Astrocyte of the hippocampus (primary cell): ENCODE measurements around the gene PEX26.
"Not testable (repeated sequence)": the region's sequence is repeated elsewhere in the genome, so short reads cannot be mapped to it uniquely, and the experiment has no call there.

Experiments used
- DNase-seq: peaks from one replicate; pipeline ENCODE4 v3.0.0; 2011; ENCODE audit warnings: low read depth, low spot score

PEX26 gene

GRCh38 chr22:18056807-18057474 lies 20.8 kb upstream of the PEX26 start:
- no peak for DNase-seq

- DNase-seq = peak; percentile 98
Measured at GRCh38 chr22:18057568-18058209, 20.1 kb upstream of the PEX26 start.

DNA sequence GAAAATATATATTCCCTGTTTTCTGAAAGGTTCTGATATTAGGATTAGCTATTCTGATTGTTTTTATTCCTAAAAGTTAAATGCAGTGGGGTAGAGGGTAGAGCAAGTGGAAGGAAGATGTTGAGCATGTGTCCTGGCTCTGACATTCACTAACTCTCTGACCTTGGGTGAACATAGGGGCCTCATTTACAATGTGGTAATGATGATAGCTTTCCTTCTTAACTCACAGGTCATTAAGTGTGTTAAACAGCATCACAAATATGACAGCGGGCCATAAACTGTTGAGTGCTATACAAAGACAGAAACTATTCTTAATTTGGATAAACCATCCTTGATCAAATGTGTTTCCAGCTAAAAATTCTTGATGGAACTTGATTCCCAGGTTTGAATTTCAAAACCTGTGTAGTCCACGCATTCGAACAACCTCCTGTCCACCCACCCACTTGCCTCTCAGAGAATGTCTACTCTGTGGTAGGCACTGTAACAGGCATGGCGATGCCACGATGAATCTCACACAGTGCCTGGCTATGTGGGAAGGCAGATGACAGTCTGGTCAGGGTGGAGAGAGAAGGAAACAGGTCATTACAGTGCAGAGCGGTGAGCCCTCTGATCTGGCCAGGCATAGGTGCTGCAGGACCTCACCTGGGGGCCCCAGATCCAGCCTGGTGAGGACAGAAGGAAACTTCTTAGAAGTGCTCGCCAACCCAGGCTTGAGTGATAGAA lies 19.3 kb upstream of the PEX26 start:
- DNase-seq = no peak

- DNase-seq = no peak
Measured at GRCh38 chr22:18059094-18059417, 18.7 kb upstream of the PEX26 start.

DNA sequence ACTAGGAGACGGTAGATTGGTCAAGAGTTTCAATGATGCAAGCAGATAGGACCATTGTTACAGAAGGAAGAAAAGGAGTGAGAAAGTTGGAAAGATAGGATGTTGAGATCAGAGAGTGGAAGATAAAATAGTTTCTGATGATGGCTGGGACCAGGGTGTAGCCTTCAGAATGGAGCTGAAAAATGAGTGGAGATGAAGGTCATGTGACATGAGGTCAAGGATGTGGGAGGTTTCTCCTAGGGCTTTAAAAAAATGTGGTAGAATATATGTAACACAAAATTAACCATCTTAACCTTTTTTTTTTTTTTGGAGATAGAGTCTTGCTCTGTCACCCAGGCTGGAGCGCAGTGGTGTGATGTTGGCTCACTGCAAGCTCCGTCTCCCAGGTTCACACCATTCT lies 18.3 kb upstream of the PEX26 start:
- no peak for DNase-seq

DNA sequence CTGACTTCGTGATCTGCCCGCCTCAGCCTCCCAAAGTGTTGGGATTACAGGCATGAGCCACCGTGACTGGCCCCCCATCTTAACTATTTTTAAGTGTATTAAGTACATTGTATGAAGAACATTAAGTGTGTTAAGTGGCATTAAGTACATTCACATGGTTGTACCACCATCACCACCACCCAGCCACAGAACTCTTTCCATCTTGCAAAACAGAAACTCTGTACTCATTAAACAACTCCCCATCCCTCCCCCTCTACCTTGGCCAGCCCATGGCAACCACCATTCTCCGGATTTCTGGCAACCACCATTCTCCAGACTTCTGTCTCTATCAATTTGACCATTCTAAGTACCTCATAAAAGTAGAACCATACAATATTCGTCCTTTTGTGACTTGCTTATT lies 17.8 kb upstream of the PEX26 start:
- DNase-seq = no peak

GRCh38 chr22:18060646-18061620 lies 16.9 kb upstream of the PEX26 start:
- DNase-seq = peak; percentile 68

DNA sequence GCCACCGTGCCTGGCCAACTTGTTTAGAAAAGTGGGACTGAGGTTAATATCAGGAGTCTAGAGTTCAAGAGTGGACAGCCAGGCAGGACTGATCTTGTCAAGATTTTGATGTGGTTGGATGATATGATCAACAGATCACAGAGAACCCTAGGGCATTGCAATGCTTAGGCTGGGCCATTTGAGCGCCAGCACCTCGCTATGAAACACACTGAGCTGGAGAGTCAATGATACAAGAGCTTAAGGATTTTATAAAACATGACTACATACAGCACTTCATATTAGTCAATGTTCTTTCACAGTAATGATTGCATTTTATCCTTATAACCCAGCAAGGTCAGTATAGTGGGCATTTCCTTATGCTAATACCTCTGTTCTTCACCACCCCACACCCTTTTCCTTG lies 15.4 kb upstream of the PEX26 start:
- DNase-seq = no peak

- no peak for DNase-seq
Measured at GRCh38 chr22:18063306-18063705, 14.5 kb upstream of the PEX26 start.

- not testable (repeated sequence) for DNase-seq
Measured at GRCh38 chr22:18063715-18064114, 14.1 kb upstream of the PEX26 start.

DNA sequence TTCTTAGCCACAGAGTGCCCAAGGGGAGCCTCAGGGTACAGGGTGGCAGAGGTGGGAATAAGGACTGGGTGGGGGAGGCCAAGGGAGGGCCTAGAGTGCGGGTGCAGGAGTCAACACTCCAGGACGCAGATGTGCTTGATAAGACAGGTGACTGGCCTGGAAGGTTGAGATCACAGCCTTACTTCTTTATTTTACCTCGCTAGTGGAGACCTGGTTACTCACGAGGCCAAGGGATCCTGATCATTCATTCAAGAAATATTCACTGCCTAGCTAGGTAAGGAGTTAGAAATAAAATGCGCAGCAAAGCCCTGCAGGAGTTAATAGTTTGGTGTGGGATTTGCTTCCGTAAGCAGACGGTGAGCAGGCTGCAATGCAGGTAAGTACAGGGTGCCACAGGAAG lies 13.2 kb upstream of the PEX26 start:
- no peak for DNase-seq

GRCh38 chr22:18065256-18065655 lies 12.5 kb upstream of the PEX26 start:
- DNase-seq = no peak

DNA sequence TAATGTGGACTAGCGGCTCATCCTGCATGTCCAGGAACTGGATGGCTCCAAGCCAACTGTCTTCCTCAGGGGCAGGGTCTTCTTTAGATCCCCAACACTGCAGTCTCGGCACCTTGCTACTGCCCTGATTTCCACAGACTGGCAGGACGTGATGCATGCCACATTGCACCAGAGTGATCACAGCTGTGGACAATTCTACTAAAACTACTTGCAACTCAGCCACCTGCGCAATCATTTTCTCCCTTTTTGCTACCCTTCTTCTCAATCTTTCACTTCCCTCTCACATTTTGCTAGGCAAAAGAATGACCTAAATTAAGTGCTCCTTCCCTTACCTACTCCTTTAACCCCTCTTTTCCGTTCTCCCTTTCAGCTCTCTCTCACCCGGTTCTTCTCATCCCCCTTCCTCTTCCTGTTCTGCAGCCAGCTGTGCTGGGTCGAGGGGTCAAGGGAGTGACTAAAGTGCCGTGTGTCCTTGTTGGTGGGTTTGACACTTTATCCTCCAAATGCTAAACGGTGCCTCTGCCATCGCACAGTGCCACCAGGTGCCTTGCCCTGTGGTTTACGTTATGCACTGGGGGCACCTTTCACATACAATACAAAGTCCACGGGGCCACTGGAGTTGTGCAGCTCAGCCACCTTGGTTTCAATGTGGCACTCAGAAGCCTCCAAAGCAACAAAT lies 11.5 kb upstream of the PEX26 start:
- DNase-seq = no peak

DNA sequence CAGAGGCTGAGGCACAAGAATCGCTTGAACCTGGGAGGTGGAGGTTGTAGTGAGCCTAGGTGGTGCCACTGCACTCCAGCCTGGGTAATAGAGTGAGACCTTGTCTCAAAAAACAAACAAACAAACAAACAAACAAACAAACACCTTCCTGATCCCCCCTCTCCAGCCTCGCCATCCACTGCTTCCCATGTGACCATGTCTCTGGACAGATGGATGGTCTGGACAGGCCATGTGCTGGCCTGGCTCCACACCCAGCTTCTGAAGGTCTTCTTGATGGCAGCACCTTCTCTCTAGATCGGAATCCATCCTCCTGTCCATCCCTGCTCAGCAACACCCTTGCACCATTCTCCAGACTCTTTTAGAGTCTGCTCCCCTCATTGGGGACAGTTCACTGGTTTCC lies 10.7 kb upstream of the PEX26 start:
- no peak for DNase-seq

DNA sequence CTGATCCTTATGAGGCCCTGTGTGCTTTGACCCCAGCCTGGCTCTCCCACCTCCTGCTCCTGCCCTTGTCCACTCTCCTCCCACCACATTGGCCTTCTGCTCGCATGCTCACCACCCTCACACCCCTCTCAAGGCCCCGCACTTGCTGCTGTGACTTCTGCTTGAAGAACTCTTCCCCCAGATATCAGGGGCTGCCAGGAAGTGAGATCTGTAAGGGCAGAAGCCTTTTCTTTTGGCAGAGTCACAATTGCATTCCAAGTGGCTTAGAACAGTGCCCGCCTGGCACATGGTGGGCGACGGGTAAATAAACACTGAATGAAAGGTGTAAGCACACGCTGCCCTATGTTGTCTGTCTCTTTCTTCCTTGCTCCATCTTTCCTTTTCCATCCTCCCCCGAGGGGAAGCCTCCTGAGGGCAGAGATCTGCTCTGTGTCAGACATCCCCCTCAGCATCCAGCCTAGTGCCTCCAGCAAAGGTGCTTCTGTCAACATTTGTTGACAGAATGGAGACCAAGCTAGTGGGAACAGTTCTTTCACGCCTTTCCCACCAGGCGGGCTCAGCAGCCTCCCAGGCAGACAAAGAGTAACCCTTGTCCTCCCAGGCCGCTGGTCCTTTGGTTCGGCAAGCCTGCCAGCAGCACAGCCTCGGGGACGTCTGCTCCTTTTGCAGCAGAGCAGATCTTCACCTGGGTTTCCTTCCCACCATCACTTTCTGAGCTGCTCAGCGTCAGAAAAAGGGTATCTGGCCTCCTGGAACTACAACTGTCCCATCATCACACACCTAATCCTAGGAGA lies 10.0 kb upstream of the PEX26 start:
- DNase-seq = peak; percentile 56

DNA sequence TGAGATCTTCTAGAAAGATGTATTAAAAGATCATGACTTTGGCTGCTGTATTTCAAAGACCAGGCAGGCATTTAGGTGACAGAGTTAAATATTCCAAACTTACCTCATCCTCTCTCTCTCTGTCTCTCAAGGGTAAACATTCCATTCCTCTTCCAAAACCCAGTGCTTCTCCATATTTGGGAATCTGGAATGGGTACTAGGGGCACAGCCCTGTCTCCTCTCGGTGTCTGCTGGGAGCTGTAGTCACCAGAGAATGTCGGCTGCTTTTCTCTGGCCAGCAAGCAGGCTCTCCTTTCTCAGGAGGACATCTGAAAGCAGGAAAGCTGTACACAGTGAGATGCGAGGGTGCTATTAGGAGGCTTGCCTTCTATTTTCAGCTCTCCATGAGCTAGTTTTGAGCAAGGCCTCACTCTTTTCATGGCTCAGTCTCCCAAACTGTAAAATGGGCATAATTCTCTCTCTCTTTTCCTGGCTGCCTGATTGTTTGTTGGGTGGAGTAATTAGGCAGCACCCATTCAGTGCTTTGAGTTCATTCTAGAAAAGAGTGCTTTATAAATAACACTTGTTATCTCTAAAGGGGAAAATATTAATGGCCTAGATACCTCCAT lies 9.3 kb upstream of the PEX26 start:
- DNase-seq = peak; percentile 67

DNA sequence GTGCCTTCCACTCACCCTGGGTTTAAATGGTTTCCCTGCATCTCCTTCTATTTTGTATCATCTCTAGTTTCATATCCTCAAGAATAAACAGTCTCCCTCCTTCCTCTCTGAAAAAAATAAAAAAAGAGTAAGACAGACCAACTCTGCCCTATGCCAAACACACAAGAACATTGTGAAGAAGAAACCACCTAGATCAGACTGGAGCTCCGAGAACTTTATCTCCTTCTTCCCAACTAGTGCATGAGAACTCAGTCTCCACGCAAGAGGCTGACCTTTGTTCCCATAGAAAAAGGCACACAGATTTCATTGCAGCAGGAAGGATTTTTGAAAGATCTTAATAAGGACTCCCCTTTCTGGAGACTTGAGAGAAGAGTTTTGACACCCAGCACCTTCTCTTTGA lies 8.7 kb upstream of the PEX26 start:
- DNase-seq = no peak

DNA sequence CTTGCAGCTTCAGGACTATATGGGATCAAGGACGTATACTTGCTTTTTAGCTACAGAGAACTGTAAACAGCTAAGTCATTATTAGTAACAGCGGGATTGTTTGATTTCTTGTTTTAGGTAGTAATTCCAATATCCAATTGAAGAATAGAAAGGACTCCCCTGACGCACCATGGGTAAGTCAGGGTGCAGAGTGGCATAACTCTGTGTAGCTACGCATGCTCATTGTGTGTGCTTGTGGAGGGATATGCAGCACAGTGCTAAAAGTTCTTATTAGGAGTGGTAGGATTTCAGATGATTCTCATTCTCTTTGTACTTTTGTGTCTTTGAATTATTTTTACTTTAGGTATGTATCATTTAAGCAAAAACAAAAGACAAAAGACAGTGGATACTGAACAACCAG lies 7.7 kb upstream of the PEX26 start:
- DNase-seq = no peak

DNA sequence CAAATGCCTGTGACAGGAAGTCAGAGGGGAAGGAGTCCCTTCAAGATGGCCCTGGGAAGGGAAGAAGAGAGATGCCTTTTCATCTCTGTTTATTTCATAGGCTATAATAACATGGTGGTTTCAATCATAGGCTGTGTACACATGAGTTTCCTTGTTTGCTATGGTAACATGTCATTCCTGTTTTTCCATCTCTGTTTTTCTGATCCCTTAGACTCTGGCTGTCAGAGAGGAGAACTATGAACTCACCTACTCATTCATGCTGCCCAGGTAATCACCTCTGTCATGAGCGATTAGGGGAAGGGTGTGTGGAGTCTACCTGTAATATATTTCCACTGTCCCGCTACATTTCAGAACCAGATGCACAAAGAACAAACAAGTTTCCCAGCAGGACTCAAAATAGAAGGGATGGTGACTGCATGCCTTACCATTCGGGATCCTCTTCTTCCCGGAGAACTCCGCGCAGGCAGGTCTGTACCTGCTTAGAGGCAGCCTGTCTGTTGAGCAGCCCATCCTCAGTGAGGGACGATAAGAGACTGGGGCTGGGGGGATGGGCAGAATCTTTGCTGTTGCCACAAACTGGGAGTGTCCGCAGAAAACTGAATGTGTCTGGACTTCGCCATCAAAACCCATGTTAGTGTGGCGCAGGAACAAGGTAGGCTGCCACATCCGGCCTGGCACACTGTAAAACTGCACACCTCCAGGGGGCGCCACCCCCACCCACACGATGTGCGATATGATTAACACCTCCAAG lies 7.1 kb upstream of the PEX26 start:
- no peak for DNase-seq
